Muscle layer of colon (tissue), 2 donors: Measurements from ENCODE around the gene GNB1L.

Experiments used
- H3K27ac ChIP-seq: one replicate; pipeline ENCODE4 v1.7.0; 2013; ENCODE audit warnings: low read depth, mild to moderate bottlenecking, low read length, moderate library complexity
- H3K27me3 ChIP-seq, 2 donors: one replicate each; pipeline ENCODE4 v1.7.0; 2013; ENCODE audit warnings: low read length in 2 of 2, mild to moderate bottlenecking in 2 of 2; ENCODE audit not compliant: insufficient read depth in 2 of 2, control insufficient read depth in 1 of 2
- H3K36me3 ChIP-seq: one replicate; pipeline ENCODE4 v1.7.0; 2013; ENCODE audit warnings: mild to moderate bottlenecking, low read length; ENCODE audit not compliant: insufficient read depth
- H3K4me1 ChIP-seq: one replicate; pipeline ENCODE4 v1.7.0; 2013; ENCODE audit warnings: mild to moderate bottlenecking, low read length; ENCODE audit not compliant: insufficient read depth
- H3K4me3 ChIP-seq, 2 donors: one replicate each; pipeline ENCODE4 v1.7.0; 2013; ENCODE audit warnings: low read length in 2 of 2, low read depth in 1 of 2, mild to moderate bottlenecking in 1 of 2, moderate library complexity in 1 of 2
- H3K9ac ChIP-seq: one replicate; pipeline ENCODE4 v1.7.0; 2013; ENCODE audit warnings: low read length
- H3K9me3 ChIP-seq: one replicate; pipeline ENCODE4 v1.7.0; 2013; ENCODE audit warnings: mild to moderate bottlenecking, low read length
- donor health status: abdominal sarcoma.
- donor health status: Adenocarcinoma of cecum.

Gene GNB1L

DNA sequence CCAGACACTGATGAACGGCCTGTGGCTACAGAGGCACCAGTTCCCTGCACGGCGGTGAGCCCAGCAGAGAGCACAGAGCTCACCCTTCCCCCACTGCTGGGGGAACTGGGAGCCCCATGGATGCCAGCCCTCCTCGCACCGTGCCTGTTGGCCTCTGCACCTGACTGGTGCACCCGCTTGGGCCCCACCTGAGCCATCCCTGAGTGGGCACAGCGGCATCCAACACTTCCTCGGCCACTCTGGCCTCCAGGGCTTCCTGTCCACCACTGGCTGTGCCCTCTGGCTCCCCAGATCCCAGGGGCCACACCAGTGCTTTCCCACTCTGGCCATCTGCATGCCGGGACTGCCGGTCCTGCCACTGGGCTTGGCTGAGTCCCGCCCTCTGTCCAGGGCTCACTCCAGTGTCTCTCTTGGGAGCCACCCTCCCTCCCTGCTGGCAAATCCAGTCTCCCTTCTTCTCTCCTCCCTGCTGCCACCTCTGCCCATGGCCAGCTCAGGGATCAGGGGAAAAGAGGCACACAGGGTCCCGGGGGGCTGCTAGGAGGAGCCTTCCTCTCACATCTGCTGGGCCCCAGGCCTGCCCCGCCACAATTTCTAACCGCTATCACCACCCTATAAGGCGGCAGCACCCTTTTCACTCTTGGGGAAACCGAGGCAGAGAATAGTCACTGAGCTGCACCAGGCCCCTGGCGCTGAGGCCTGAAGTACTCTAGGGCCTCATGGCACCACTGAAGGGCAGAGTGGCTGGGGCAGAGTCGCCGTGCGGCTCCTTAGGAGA lies 33.0 kb downstream of the GNB1L start:
- Histone ChIP-seq H3K27me3 (no peaks in the 10 kb centered on the region), H3K9ac (no peak overlapping the region), H3K27ac (no peak overlapping the region), H3K36me3 (no peaks in the 10 kb centered on the region), H3K4me3 (no peak overlapping the region), H3K4me1 (no peaks in the 10 kb centered on the region), H3K9me3 (no peaks in the 10 kb centered on the region)

DNA sequence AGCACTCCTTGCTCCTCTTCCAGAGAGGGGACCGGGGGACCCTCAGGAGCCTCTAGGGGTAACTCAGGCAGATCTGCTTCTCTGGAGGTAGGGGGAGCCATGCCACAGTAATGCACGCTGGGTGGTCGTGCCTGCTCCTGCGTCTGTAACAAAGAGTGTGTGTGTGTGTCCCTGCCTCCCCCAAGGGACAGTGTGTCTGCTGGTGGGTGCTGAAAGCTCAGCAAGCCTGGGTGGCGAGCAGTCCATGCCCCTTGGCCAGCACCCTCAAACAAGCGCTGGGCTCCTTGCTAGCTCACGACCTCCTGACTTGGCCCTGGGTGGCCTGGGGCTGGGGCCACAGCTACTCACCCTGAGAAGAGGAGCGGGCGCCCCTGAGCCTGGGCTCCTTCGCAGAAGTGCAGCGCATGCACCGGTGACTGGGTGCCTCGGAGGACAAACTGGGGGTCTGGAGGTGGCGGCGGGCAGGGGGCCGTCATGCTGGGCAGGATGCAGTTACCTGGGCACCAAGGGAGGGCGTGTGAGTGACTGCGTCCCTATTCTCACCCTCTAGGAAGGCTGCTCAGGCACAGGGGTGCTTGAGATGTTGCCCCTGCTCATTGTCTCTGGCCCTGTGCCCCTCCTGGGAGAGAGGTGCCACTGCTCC lies 33.7 kb downstream of the GNB1L start:
- Histone ChIP-seq H3K4me3 (no peak overlapping the region), H3K27me3 (no peaks in the 10 kb centered on the region), H3K9me3 (no peaks in the 10 kb centered on the region), H3K4me1 (no peaks in the 10 kb centered on the region), H3K27ac (no peak overlapping the region), H3K9ac (no peak overlapping the region), H3K36me3 (no peaks in the 10 kb centered on the region)

DNA sequence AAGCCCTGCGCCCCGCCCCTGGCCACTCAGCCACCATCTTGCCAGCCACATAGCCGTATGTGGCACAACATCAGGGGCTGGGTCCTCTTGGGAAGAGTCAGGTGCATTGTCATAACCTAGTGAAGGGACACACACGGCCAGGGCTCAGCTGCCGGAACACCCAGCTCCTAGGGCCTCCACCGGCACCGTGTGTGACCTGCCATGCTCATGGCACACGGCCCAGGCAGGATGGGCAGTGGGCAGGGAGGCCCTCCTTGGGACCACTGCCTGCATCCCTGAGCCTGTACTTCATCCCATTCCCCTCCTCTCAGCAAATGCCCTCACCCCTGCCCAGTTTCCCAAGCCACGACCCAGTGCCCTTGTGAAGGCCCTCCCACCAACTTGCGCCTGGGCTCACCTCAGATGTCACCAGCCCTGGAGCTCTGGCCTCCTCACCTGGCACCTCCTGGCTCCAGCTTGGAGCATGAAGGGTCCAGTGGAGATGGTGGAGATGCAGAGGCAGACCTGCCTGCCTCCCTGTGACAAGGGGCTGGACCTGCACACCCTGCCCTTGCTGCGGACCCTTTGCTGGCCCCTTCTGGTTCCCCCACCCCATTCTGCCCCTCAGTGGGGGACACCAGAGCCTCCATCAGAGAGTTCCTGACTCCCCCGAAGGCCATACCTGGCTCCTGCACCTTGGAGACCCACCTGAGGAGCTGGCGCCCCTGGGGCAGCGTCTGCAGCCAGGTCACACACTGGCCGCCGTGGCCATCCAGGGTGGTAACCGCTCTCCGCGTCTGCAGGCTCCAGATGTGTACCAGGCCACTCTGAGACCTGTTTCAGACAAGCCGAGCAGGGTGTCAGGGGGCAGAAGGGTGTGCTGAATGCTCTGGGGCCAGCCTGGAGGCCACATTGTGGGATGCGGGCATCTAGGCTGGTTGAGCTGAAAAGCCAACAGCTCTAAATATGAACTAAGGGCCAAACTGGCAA lies 34.5 kb downstream of the GNB1L start:
- Histone ChIP-seq H3K9ac (no peak overlapping the region), H3K4me1 (no peaks in the 10 kb centered on the region), H3K27me3 (no peaks in the 10 kb centered on the region), H3K9me3 (no peaks in the 10 kb centered on the region), H3K4me3 (no peak overlapping the region), H3K36me3 (no peaks in the 10 kb centered on the region), H3K27ac (no peak overlapping the region)

DNA sequence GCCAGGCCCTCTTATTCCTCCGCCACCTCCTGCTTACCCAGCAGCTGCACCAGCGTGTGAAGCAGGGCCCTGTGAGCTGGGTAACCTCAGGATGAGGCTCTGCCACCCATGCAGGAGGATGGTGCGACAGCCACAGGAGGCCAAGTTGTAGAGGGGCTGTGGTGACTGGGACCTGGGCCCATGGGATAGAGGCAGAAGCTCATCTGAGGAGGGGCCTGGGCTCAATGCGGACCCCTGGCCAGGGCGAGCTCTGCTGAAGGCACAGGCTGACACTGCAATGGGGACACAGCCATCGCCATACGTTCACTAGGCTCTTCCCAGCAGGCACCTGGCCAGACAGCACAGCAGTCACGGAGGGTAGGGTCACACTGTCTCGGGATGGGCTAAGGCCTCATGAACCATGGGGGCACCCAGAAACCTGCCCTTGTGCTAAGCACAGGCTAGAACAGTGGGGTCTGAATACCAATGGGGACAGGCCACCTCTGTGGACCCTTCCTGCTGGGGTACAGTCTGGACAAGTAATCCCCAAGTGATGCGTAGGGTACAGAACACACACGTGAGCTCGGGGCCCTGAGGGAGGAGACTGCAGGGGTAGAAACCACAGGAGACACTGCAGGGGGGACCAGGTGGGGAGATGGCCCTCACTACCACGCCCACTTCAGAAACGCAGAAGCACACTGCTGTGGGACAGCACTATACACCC lies 35.3 kb downstream of the GNB1L start:
- no peak overlapping the region for H3K9ac ChIP-seq
- no peak overlapping the region for H3K27ac ChIP-seq

DNA sequence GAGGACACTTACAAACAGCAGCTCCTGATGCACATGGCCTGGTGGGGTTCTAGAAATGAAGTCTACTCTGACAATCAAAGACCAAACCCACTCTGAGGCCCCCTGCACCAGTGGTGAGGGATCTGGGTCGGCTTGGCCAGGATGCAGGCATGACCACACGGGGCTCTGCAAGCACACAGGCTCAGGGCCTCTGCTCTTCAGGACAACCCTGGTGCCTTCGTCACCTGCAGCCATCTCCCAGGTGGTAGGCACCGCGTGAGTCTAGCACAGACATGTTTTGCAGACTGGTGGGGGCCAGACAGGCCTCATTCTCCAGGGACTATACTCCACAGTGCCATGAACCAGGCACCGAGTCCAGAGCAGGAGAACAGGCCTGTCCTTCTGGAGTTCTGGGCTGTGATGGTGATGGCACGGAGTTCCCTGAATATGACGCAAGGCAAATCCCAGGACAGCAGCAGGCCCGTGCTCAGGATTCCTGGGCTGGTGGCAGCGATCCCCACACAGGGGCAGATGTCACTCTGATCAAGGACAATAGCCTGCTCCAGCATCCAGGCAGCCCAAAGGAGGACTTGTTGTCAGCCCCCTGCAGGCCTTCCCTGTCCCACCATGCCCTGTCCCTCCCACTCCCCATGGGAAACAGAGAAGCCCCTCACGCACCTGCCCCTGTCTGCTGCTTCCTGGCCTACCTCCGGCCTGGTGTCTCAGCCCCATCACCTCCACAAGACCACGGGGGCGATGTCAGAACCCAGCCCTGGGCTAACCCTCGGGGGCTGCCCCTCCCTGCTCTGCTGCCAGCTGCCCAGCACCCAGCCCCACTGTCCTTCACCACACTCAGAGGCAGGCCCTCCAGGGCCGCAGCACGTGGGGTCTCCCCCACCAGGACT lies 36.1 kb downstream of the GNB1L start:
- H3K27me3 ChIP-seq: no peaks in the 10 kb centered on the region
- no peak overlapping the region for H3K4me3 ChIP-seq
- H3K27ac ChIP-seq: no peak overlapping the region
- H3K4me1 ChIP-seq: no peaks in the 10 kb centered on the region
- no peaks in the 10 kb centered on the region for H3K9me3 ChIP-seq
- H3K9ac ChIP-seq: no peak overlapping the region
- no peaks in the 10 kb centered on the region for H3K36me3 ChIP-seq

More for the DNA sequence above, 35.3 kb downstream of the GNB1L start:
- no peaks in the 10 kb centered on the region for H3K27me3 ChIP-seq
- H3K9me3 ChIP-seq: no peaks in the 10 kb centered on the region
- no peak overlapping the region for H3K4me3 ChIP-seq
- no peaks in the 10 kb centered on the region for H3K36me3 ChIP-seq
- no peaks in the 10 kb centered on the region for H3K4me1 ChIP-seq

DNA sequence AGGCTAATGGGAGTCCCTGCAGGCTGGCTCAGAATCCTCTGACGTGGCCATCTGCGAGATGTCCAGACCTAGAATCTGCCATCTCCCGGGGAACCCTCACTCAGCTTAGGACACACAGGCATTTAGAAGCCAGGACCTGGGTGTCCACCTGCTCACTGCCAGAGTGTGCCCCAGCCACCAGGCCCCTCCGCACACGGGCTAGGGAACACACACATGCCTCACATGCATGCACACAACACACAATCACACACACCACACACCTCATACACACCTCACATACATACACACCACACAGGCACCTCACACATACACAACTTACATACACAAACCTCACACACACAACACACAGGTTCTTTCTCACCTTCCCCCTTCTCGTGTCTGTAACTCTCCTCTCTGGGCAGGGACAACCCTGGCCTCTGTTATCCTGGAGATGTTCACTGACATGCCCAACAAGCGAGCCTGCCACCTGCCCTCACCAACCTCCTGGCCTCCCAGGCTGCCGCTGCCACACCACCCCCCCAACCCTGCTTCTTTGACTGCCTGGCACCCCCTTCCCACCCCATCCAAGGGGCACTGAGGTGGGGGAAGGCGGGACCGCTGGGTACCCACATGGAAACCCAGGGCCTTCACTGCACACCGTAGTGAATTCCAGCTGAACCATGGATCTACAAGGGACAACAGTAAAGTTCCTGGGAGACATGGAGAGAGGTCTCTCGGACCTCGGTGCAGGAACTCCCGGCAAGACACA lies 38.1 kb downstream of the GNB1L start:
- Histone ChIP-seq H3K36me3 (no peaks in the 10 kb centered on the region), H3K9ac (no peak overlapping the region), H3K4me3 (no peak overlapping the region), H3K27ac (no peak overlapping the region), H3K4me1 (no peaks in the 10 kb centered on the region), H3K27me3 (no peaks in the 10 kb centered on the region), H3K9me3 (no peaks in the 10 kb centered on the region)

DNA sequence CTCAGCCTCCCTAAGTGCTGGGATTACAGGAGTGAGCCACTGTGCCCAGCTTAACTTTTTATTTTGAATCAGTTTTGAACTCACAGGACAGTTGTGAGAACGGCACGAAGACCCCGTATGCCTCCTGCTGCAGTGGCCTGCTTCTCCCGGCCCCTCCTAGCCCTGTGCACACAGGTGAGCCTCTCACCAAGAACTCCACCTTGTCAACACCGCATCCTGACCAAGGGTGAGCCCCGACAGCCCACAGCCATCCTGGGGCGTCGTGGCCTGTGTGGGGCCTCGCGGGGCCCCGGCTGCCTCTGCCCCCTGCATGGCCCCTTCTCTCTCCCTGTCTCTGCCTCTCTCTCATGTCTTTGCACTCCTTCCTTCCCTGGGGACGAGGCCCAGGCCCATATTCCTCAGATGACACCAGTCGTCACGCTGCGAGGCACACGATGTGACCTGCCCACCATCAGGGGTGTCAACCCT lies 38.8 kb downstream of the GNB1L start:
- no peaks in the 10 kb centered on the region for H3K4me1 ChIP-seq

DNA sequence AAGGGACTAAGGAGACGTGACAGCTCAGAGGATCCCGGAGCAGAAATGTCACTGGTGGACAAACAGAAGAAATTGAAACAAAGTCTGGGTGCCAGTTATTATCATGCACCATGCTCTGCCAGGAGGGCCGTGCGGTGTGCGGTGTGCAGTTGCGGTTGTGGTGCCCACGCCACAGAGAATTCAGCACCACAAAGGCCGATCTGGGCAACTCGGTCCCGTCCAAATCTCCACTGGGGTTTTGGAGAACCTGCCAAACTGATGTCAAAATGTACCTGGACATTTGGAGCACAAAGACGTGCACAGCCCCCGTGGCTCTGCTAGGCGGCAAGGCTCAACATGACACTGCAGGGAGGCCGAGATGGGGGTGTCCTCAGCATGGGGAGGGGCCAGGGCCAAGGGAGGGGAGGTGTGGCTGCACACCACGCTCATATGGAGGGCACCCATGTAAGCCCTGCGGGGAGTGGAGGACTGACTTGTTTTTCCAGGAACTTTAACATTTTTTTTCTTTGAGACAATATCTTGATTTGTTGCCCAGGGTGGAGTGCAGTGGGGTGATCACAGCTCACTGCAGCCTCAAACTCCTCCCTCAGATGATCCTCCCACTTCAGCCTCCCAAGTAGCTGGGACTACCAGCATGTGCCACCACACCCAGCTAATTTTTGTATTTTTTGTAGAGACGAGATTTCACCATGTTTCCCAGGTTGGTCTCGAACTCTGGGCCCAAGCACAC lies 39.4 kb downstream of the GNB1L start:
- Histone ChIP-seq H3K4me3 (no peak overlapping the region), H3K27ac (no peak overlapping the region), H3K36me3 (no peaks in the 10 kb centered on the region), H3K9me3 (no peaks in the 10 kb centered on the region), H3K27me3 (no peaks in the 10 kb centered on the region), H3K4me1 (no peaks in the 10 kb centered on the region), H3K9ac (no peak overlapping the region)

More for the DNA sequence above, 38.8 kb downstream of the GNB1L start:
- Histone ChIP-seq H3K9me3 (no peaks in the 10 kb centered on the region), H3K27me3 (no peaks in the 10 kb centered on the region), H3K36me3 (no peaks in the 10 kb centered on the region), H3K4me3 (no peak overlapping the region), H3K9ac (no peak overlapping the region), H3K27ac (no peak overlapping the region)

DNA sequence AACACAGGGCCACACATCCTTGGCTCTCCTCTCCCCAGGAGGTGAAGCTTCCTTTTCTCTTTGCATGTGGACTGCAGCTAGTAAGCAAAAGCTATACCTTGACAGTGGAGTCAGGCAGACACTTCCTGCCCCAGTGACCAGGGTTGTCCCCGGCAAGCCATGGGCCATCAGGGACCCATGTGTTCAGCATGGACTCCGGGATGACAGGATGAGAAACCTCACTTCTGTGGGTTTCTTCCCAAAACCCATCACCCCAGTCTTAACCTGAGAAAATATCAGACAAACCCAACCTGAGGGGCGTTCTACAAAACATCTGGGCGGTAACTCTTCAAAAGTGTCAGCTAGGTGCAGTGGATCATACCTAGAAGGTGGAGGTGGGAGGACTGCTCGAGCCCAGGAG lies 40.2 kb downstream of the GNB1L start:
- Histone ChIP-seq H3K36me3 (no peaks in the 10 kb centered on the region), H3K4me3 (no peak overlapping the region), H3K9ac (no peak overlapping the region), H3K4me1 (no peaks in the 10 kb centered on the region), H3K27me3 (no peaks in the 10 kb centered on the region), H3K27ac (no peak overlapping the region), H3K9me3 (no peaks in the 10 kb centered on the region)
